GM03348 (cell line): Measurements from ENCODE around the gene NEDD4.
"Not testable (repeated sequence)": the region's sequence is repeated elsewhere in the genome, so short reads cannot be mapped to it uniquely, and the experiment has no call there.

ENCODE experiments used
- DNase-seq: peaks from one replicate; pipeline ENCODE4 v3.0.0; 2012; ENCODE audit warnings: low spot score

Gene NEDD4

DNA sequence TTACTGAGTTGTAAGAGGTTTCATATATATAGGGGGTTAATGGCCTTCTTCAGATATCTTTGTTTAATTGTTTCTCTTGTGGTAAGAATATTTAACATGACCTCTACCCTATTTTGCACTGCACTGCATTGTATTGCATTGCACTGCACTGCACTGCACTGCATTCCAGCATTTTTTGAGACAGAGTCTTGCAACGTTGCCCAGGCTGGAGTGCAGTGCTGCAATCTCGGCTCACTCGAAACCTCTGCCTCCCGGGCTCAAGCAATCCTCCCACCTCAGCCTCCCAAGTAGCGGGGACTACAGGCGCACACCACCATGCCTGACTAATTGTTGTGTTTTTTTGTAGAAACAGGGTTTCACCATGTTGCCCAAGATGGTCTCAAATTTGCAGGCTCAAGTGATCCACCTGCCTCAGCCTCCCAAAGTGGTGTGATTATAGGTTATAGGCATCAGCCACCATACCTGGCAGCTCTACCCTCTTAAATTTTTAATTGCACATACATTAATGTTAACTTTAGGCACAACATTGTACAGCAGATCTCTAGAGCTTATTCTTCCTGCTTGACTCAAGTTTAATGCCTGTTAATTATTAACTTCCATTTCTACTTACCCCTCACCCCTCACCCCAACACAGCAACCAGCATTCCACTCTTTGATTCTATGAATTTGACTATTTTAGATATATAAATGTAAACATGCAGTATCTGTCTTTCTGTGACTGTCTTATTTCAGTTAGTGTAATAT lies 38.4 kb downstream of the NEDD4 start:
- DNase-seq = no peak

- not testable (repeated sequence) for DNase-seq
Observed at GRCh38 chr15:55952501-55953274, 40.7 kb downstream of the NEDD4 start.

DNA sequence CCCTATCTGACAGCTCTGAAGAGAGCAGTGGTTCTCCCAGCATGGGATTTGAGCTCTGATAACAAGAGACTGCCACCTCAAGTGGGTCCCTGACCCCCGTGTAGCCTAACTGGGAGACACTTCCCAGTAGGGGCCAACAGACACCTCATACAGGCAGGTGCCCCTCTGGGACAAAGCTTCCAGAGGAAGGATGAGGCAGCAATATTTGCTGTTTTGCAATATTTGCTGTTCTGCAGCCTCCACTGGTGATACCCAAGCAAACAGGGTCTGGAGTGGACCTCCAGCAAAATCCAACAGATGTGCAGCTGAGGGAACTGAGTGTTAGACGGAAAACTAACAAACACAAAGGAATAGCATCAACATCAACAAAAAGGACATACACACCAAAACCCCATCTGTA lies 48.8 kb downstream of the NEDD4 start:
- not testable (repeated sequence) for DNase-seq

DNA sequence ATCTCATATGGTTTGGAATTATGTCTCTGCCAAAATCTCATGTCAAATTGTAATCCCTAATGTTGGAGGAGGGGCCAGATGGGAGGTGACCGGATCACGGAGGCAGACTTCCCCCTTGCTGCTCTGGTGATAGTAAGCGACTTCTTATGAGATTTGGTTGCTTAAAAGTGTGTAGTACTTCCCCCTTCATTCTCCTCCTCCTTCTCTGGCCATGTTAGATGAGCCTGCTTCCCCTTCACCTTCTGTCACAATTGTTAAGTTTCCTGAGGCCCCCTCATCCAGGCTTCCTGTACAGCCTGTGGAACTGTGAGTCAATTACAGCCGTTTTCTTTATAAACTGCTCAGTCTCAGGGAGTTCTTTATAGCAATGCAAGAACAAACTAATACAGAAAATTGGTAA lies 51.1 kb downstream of the NEDD4 start:
- no peak for DNase-seq

GRCh38 chr15:55937040-55937439 lies 56.4 kb downstream of the NEDD4 start:
- no peak for DNase-seq

DNA sequence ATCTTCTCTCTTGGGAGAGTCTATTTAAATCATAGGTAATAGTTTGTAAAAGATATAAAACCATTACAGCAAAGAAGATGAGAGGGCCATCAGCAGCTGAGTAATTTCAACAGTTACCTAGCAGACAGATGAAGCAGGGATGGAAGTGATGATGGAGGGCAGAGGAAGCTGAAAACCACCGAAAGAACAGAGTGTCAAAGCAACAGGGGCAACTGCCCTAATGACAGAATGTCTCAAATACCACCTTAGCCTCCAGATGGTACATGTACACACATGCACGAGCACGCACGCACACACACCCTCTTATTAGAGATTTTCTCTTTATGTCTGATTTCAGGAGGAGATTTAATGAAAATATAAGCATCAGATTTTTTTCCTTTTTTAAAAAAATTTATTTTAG lies 64.5 kb downstream of the NEDD4 start:
- no peak for DNase-seq

- no peak for DNase-seq
Observed at GRCh38 chr15:55921744-55922143, 71.7 kb downstream of the NEDD4 start.

DNA sequence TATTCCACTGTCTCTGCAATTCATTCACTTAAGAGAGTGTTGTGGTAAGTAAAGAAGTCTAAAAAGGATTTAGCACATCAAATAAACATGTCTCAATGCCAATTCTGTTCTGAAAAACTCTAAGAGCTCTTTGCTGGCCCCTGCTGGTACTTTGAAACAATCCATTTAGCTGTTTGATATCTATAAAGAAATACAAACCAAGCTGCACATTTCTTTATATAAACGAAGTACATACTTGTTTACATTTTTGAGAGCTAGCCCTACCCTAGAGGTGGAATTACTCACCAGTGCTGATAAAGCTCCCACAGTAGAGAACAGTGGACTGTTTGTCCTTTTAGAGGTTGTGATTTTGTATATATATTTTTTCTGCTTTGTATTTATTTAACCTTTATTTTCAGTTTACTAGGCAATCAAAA lies 75.5 kb downstream of the NEDD4 start:
- peak; percentile 44 for DNase-seq

GRCh38 chr15:55916666-55917409 lies 76.6 kb downstream of the NEDD4 start:
- peak; percentile 14 for DNase-seq

- peak; percentile 13 for DNase-seq
Observed at GRCh38 chr15:55915876-55916567, 77.4 kb downstream of the NEDD4 start.

GRCh38 chr15:55915221-55915620 lies 78.2 kb downstream of the NEDD4 start:
- DNase-seq = peak; percentile 7

DNA sequence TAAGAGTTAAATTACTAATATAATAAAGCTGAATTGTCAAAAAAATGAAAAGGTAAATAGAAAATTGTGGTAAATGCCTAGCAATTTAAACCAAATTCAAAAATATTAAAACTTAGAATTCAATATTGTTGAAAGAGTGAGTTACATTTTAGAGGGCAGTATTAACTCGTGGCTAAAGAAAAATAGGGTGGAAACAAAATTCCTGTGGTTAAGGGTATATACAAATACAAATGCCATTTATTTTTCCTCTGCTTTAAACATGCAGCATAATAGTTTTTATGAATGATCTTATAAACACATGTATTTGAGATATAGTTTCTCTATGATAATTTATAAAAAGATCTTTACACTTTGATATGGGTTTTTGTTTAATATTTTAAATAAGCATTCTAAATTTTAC lies 79.0 kb downstream of the NEDD4 start:
- peak; percentile 8 for DNase-seq

DNA sequence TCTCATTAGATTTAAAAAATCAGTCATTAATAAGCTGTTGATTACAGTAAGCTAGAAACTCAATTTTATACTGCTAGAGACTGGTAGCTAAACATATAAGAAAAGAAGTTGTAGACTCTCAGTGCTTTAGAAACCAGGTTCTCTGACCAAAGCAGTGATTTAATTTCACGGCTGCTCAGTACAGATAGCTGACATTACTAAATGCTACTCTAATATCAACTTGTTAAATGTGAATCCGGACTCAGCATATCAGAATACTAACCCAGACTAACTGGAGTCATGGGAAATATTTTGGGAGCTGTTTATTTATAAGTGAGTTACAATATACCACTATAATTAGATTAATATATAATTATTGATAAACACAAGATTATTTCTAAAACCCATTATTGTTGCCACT lies 80.4 kb downstream of the NEDD4 start:
- no peak for DNase-seq

DNA sequence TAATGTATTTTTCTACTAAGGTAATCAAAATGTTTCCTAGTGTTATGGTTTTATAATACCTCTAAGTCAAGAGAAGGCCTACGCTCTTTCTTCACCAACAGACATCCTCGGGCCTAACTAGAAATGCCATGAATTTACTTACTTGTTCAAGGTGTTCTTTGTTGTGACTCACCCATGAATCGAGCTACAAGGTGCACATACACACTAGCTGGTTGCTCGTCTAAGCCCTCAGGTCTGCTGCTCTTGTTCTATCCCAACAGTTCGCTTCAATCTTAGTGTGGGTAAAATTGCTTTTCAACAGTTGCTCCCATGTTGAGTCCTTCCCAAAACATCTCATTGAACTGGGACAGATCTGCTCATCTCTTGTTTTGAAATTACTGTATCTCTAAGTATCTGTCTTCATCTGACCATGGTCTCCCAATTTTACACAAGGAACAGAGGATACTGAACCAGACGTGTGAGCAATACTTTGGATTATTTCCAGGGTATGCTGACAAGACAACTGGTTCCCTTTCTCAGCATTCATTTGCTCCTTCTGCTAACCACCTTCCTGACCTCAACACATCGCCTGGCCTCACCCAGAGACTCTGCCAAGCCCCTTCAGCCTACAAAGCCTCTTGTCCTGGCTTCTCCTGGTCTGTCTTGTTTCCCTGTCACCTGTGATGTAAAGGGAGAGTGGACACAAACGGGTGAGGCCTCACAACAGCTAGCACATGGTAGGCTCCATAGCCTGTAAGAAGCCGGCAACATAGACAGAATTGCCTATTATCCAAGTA lies 84.2 kb downstream of the NEDD4 start:
- DNase-seq = peak; percentile 68

- DNase-seq = peak; percentile 83
Observed at GRCh38 chr15:55907797-55908196, 85.6 kb downstream of the NEDD4 start.

- DNase-seq = no peak
Observed at GRCh38 chr15:55902981-55903380, 90.4 kb downstream of the NEDD4 start.

DNA sequence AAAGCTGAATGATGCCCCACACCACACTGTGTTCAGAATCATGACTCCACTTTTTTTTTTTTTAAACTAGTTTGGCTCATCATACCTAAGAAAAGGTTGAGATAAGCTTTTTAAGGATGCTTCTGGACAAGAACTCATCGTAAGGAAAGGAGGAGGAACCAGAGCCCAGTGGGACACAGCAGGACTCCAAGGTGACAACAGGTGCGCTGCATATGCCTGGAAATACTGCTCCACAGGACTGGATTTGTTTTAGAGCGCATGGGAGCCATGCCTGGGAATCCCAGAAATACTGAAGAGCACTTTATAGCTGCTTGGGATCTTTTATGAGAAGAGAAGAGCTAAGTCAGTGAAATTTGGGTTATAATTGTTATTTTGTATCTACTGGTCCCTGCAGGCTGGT lies 93.4 kb downstream of the NEDD4 start:
- DNase-seq = no peak

GRCh38 chr15:55899537-55899936 lies 93.9 kb downstream of the NEDD4 start:
- no peak for DNase-seq

- DNase-seq = peak; percentile 66
Observed at GRCh38 chr15:55897560-55898336, 95.7 kb downstream of the NEDD4 start.

DNA sequence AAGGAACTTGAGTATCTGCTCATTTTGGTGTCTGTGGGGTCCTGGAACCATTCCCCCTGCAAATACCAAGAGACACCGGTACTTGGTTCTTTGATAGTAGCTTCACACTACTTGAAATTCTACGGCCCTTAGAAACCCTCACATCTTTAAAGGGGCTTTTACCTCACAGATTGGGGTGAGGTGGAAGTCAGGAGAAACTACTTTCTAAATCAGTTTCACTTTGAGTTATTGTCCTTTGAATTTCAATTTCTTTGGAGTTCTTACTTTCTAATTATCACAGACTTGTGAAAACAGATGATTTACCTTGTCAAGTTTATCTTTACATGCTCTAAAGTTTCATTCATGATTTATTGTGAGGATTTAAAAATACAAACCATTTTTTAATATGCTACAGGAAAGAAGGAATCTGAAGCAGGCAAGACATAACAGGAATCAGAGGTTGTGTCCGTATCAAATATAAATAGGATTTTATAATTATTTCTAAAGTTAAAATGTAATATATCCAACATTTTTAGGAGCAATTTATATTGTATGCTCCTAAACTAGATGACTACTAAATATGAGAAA lies 98.9 kb downstream of the NEDD4 start:
- no peak for DNase-seq
